Omental fat pad (tissue), 4 donors: ENCODE measurements around the gene PITPNM3. TPM values are rescaled to one million over a fixed set of nuclear protein-coding genes. Genes with fewer than 3 reads are reported as not detected.

ENCODE experiments used
- ATAC-seq: fragments of 150-250 bp; one replicate; pipeline ENCODE4 v1.9.1; 2016; ENCODE audit warnings: mild to moderate bottlenecking, moderate library complexity; ENCODE audit not compliant: low FRiP score
- DNase-seq: peaks from one replicate; pipeline ENCODE4 v3.0.0-alpha.2; 2019; ENCODE audit warnings: low spot score
- CTCF ChIP-seq, 3 donors: fragments of 450-650 bp; IDR thresholded peaks; one replicate each; pipeline ENCODE4 v1.5.1; 2016 to 2017; ENCODE audit warnings: antibody characterized with exemption in 3 of 3, mild to moderate bottlenecking in 3 of 3, moderate library complexity in 2 of 3
- total RNA-seq, 4 donors: library from RNA; depleted of rRNA; stranded (reverse); fragments of >200 nt; gene quantifications; one replicate each; pipeline ENCODE4 v1.1.0, GENCODE V29; 2016

The PITPNM3 gene
- total RNA-seq, 4 donors from 2014 or later: 0.82 to 3.5 (median 2.5) TPM

GRCh38 chr17:6470751-6471521, 85.4 kb downstream of the PITPNM3 start:
- no peak for ATAC-seq
- DNase-seq: no peak
- TF ChIP-seq CTCF (IDR thresholded peaks at IDR 0.05): no peak

- DNase-seq (no peak), ATAC-seq (no peak)
- no peak for TF ChIP-seq CTCF (IDR thresholded peaks at IDR 0.05)
Measured at GRCh38 chr17:6470146-6470718, 86.1 kb downstream of the PITPNM3 start.

GRCh38 chr17:6468051-6468790, 88.1 kb downstream of the PITPNM3 start:
- no peak for TF ChIP-seq CTCF (IDR thresholded peaks at IDR 0.05)
- no peak for DNase-seq
- ATAC-seq: no peak

GRCh38 chr17:6467567-6467966, 88.8 kb downstream of the PITPNM3 start:
- no peak for TF ChIP-seq CTCF (IDR thresholded peaks at IDR 0.05)
- ATAC-seq: no peak
- no peak for DNase-seq

- TF ChIP-seq CTCF (IDR thresholded peaks at IDR 0.05): no peak
- DNase-seq (no peak), ATAC-seq (no peak)
Measured at GRCh38 chr17:6465206-6466003, 91.0 kb downstream of the PITPNM3 start.

- DNase-seq: no peak
- TF ChIP-seq CTCF (IDR thresholded peaks at IDR 0.05): no peak
- no peak for ATAC-seq
Measured at GRCh38 chr17:6464446-6465041, 91.8 kb downstream of the PITPNM3 start.
